H1 (cell line): ENCODE data around the gene ACSL3.

ENCODE experiments used
- CTCF ChIP-seq, 3 experiments: IDR thresholded peaks; 1 replicate in 2 of 3; 2 replicates in 1 of 3; pipeline versions ENCODE4 v1.5.1 to v1.6.1; 2011; ENCODE audit warnings: low read length in 3 of 3, mild to moderate bottlenecking in 3 of 3, inconsistent platforms in 2 of 3, low read depth in 1 of 3, moderate library complexity in 1 of 3; ENCODE audit not compliant: insufficient read depth in 1 of 3; ENCODE audit errors: control extremely low read depth in 1 of 3
- RBBP5 ChIP-seq: IDR thresholded peaks from 2 replicates; pipeline ENCODE4 v1.7.1; 2012; ENCODE audit warnings: low read depth, mild to moderate bottlenecking, inconsistent platforms, low read length, moderate library complexity, borderline replicate concordance

GRCh38 chr2:222943820-222944219 lies 83.0 kb downstream of the ACSL3 start:
- TF ChIP-seq CTCF (IDR thresholded peaks at IDR 0.05; ENCODE audit: control extremely low read depth in 1 of 3, insufficient read depth in 1 of 3, low read depth in 1 of 3, low read length in 3 of 3): no peak
- no peak for TF ChIP-seq RBBP5
